Activated naive CD4-positive, alpha-beta T cell treated with anti-CD3 and anti-CD28 coated beads, Interleukin-2, amount 50 U/mL, for 24 hours (primary cell): ENCODE results near the gene SDK1.

Source experiments
- H3K27ac Mint-ChIP-seq: one replicate; pipeline ENCODE4 v1.8.0; 2021; ENCODE audit warnings: mild to moderate bottlenecking, mixed read lengths
- H3K27me3 Mint-ChIP-seq: one replicate; pipeline ENCODE4 v1.8.0; 2021; ENCODE audit warnings: mixed read lengths
- H3K36me3 Mint-ChIP-seq: one replicate; pipeline ENCODE4 v1.8.0; 2021; ENCODE audit warnings: mixed read lengths
- H3K4me1 Mint-ChIP-seq: one replicate; pipeline ENCODE4 v1.8.0; 2021; ENCODE audit warnings: mixed read lengths
- H3K4me3 Mint-ChIP-seq: one replicate; pipeline ENCODE4 v1.8.0; 2021; ENCODE audit warnings: mild to moderate bottlenecking, mixed read lengths
- H3K9me3 Mint-ChIP-seq: one replicate; pipeline ENCODE4 v1.8.0; 2021; ENCODE audit warnings: mixed read lengths

Gene SDK1

DNA sequence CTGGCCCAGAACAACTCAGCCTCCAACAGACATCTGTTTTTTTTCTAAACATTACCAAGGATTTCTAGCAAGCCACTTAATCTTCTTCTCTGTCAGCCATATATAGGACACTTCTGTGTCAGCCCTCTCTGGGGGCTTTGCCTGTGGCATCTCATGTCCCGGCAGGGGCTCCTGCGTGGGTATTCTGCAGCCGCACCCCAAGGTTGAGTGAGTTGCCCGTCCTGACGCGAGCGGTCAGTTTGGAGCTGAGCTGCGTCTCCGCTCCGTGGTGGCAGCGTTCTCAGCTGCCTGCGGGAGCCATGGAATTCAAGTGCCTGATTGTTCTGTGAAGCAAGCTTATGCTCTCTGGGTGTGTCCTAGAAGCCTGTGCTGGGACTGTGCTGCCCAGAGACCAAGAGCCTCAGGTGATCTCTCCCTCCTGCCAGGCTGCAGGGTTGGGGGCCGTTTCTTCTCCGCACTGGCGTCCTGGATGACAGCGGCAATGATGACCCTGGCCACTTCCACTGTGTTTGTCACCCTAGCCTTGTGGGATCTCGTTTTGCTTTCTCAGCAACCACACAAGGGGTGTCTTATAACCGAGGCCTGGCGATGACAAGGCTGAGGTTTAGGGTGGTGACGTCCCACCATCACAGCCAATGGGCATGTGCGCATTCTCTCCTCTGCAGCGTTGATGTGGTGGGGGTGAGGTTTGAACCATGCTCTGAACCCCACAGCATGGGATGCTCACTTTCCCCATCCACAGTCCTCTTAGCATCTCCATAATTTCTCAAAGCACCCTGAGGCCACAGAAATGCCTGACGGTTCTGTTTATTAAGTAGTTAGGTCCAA, 768.4 kb downstream of the SDK1 start:
- Mint-ChIP-seq H3K36me3 (no peaks in the 10 kb centered on the region), H3K27me3 (no peaks in the 10 kb centered on the region), H3K4me3 (no peak overlapping the region), H3K27ac (no peak overlapping the region), H3K4me1 (peaks cover 9% of the 10 kb centered on the region), H3K9me3 (no peaks in the 10 kb centered on the region)

- no peaks in the 10 kb centered on the region for H3K36me3 Mint-ChIP-seq
- H3K27ac Mint-ChIP-seq = no peak overlapping the region
- no peaks in the 10 kb centered on the region for H3K9me3 Mint-ChIP-seq
- peaks cover 2% of the 10 kb centered on the region for H3K4me1 Mint-ChIP-seq
- no peak overlapping the region for H3K4me3 Mint-ChIP-seq
- no peaks in the 10 kb centered on the region for H3K27me3 Mint-ChIP-seq
Observed at GRCh38 chr7:4070214-4070613, 769.2 kb downstream of the SDK1 start.

GRCh38 chr7:4071370-4072058, 770.5 kb downstream of the SDK1 start:
- H3K9me3 Mint-ChIP-seq = no peaks in the 10 kb centered on the region
- H3K4me3 Mint-ChIP-seq = no peak overlapping the region
- H3K36me3 Mint-ChIP-seq = no peaks in the 10 kb centered on the region
- H3K27me3 Mint-ChIP-seq = no peaks in the 10 kb centered on the region
- no peak overlapping the region for H3K27ac Mint-ChIP-seq
- no peaks in the 10 kb centered on the region for H3K4me1 Mint-ChIP-seq

DNA sequence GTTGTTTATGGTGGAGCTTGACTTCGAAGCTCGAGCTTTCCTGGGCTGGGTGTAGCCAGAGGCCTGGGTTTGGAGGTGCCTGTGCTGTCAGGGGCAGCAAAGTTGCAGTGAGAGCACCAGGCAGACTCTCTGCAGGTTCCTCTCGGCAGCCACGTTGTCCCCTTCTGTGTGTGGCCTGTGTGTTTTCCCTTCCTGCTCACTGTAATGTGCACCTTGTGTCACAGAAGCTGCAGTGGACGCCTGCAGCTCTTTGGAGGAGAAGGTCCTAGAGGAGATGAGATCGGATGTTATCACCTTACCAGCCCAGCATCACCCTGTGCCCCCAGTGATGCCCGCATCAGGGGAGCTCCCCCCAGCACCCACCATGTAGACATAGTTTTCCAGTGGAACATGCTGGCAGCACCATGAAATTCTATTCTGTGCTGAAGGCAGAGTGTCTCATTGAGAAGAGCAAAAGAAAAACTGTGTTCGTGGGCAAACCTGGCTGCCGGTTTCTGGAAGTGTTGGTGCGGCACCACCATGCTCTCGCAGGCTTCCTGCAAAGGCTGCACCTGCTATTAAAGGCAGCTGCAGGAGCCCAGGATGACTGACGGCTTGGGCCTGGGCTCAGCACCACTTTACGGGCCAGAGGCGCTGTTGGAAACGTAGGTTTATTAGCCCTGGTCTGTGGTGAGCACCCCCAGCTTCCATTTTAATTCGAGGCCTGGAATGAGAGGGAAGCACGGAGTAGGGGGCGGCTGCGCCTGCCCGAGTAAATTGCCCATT, 771.3 kb downstream of the SDK1 start:
- H3K27ac Mint-ChIP-seq = no peak overlapping the region
- no peaks in the 10 kb centered on the region for H3K9me3 Mint-ChIP-seq
- H3K4me1 Mint-ChIP-seq = no peaks in the 10 kb centered on the region
- no peaks in the 10 kb centered on the region for H3K27me3 Mint-ChIP-seq
- H3K36me3 Mint-ChIP-seq = no peaks in the 10 kb centered on the region
- no peak overlapping the region for H3K4me3 Mint-ChIP-seq

GRCh38 chr7:4073052-4073451, 772.0 kb downstream of the SDK1 start:
- H3K36me3 Mint-ChIP-seq = no peaks in the 10 kb centered on the region
- no peaks in the 10 kb centered on the region for H3K9me3 Mint-ChIP-seq
- H3K27me3 Mint-ChIP-seq = no peaks in the 10 kb centered on the region
- no peak overlapping the region for H3K27ac Mint-ChIP-seq
- H3K4me1 Mint-ChIP-seq = no peaks in the 10 kb centered on the region
- no peak overlapping the region for H3K4me3 Mint-ChIP-seq

GRCh38 chr7:4073750-4074149, 772.7 kb downstream of the SDK1 start:
- Mint-ChIP-seq H3K4me1 (no peaks in the 10 kb centered on the region), H3K4me3 (no peak overlapping the region), H3K27me3 (no peaks in the 10 kb centered on the region), H3K9me3 (no peaks in the 10 kb centered on the region), H3K36me3 (no peaks in the 10 kb centered on the region), H3K27ac (no peak overlapping the region)

- no peaks in the 10 kb centered on the region for H3K27me3 Mint-ChIP-seq
- H3K4me3 Mint-ChIP-seq = no peak overlapping the region
- no peaks in the 10 kb centered on the region for H3K4me1 Mint-ChIP-seq
- H3K36me3 Mint-ChIP-seq = no peaks in the 10 kb centered on the region
- no peak overlapping the region for H3K27ac Mint-ChIP-seq
- no peaks in the 10 kb centered on the region for H3K9me3 Mint-ChIP-seq
Observed at GRCh38 chr7:4074407-4074806, 773.4 kb downstream of the SDK1 start.

- Mint-ChIP-seq H3K9me3 (no peaks in the 10 kb centered on the region), H3K27ac (no peak overlapping the region), H3K4me3 (no peak overlapping the region), H3K36me3 (no peaks in the 10 kb centered on the region), H3K27me3 (no peaks in the 10 kb centered on the region), H3K4me1 (no peaks in the 10 kb centered on the region)
Observed at GRCh38 chr7:4074994-4075393, 773.9 kb downstream of the SDK1 start.

GRCh38 chr7:4076701-4077294, 775.7 kb downstream of the SDK1 start:
- no peak overlapping the region for H3K27ac Mint-ChIP-seq
- H3K4me3 Mint-ChIP-seq = no peak overlapping the region
- H3K9me3 Mint-ChIP-seq = no peaks in the 10 kb centered on the region
- no peaks in the 10 kb centered on the region for H3K27me3 Mint-ChIP-seq
- no peaks in the 10 kb centered on the region for H3K4me1 Mint-ChIP-seq
- no peaks in the 10 kb centered on the region for H3K36me3 Mint-ChIP-seq

DNA sequence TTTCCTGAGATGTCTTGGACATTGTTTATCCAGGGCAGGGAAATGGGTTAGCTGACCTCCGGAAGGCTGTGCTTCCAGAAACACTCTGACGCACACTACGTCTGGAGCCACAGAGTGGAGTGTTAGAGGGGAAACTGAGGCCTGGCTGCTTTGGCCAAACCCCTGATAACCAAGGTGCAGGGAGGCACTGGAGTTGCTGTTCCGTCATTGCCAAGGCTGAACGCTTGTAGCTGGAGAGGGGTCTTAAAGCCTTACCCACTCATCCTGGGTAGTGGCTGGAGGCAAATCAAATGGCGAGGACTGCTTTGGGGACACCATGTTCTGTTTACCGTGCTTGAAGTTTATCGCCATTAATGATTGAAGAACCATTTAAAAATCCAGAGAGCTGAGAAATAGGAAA, 776.9 kb downstream of the SDK1 start:
- H3K36me3 Mint-ChIP-seq = no peaks in the 10 kb centered on the region
- H3K4me3 Mint-ChIP-seq = no peak overlapping the region
- no peaks in the 10 kb centered on the region for H3K9me3 Mint-ChIP-seq
- no peaks in the 10 kb centered on the region for H3K27me3 Mint-ChIP-seq
- H3K4me1 Mint-ChIP-seq = no peaks in the 10 kb centered on the region
- H3K27ac Mint-ChIP-seq = no peak overlapping the region

- no peaks in the 10 kb centered on the region for H3K36me3 Mint-ChIP-seq
- H3K4me3 Mint-ChIP-seq = no peak overlapping the region
- H3K27ac Mint-ChIP-seq = no peak overlapping the region
- H3K4me1 Mint-ChIP-seq = no peaks in the 10 kb centered on the region
- no peaks in the 10 kb centered on the region for H3K27me3 Mint-ChIP-seq
- no peaks in the 10 kb centered on the region for H3K9me3 Mint-ChIP-seq
Observed at GRCh38 chr7:4078580-4078979, 777.5 kb downstream of the SDK1 start.

- Mint-ChIP-seq H3K4me1 (no peaks in the 10 kb centered on the region), H3K27ac (no peak overlapping the region), H3K9me3 (no peaks in the 10 kb centered on the region), H3K36me3 (no peaks in the 10 kb centered on the region), H3K4me3 (no peak overlapping the region), H3K27me3 (no peaks in the 10 kb centered on the region)
Observed at GRCh38 chr7:4079366-4079765, 778.3 kb downstream of the SDK1 start.

DNA sequence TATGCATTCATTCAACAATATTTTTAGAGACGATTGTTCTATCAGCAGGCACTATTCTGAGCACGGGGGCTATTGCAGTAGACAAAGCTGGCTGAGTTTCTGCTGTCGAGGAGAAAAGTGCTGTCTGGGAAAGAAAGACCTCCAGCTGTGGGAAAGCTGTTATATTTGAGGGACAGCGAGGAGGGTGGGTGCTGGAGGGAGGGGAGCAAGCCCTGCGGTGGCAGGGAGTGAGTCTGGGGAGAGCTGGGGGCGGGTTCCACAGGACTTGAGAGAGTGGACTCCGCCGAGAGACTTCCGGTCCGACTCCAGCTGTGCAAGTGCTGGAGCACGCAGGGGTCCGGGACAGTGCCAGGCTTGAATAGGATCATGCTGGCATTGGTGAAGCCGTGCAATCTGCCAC, 778.9 kb downstream of the SDK1 start:
- Mint-ChIP-seq H3K4me3 (no peak overlapping the region), H3K9me3 (no peaks in the 10 kb centered on the region), H3K27ac (no peak overlapping the region)

GRCh38 chr7:4080954-4081353, 779.9 kb downstream of the SDK1 start:
- Mint-ChIP-seq H3K27me3 (no peaks in the 10 kb centered on the region), H3K36me3 (no peaks in the 10 kb centered on the region), H3K4me3 (no peak overlapping the region), H3K4me1 (peaks cover 3% of the 10 kb centered on the region), H3K27ac (no peak overlapping the region), H3K9me3 (no peaks in the 10 kb centered on the region)

More for the DNA sequence above, 778.9 kb downstream of the SDK1 start:
- no peaks in the 10 kb centered on the region for H3K27me3 Mint-ChIP-seq
- H3K4me1 Mint-ChIP-seq = no peaks in the 10 kb centered on the region
- no peaks in the 10 kb centered on the region for H3K36me3 Mint-ChIP-seq

- peaks cover 10% of the 10 kb centered on the region for H3K4me1 Mint-ChIP-seq
- H3K4me3 Mint-ChIP-seq = no peak overlapping the region
- H3K27me3 Mint-ChIP-seq = no peaks in the 10 kb centered on the region
- peak overlapping the region; percentile 51 for H3K27ac Mint-ChIP-seq
- H3K36me3 Mint-ChIP-seq = no peaks in the 10 kb centered on the region
- H3K9me3 Mint-ChIP-seq = no peaks in the 10 kb centered on the region
Observed at GRCh38 chr7:4083513-4083912, 782.5 kb downstream of the SDK1 start.

DNA sequence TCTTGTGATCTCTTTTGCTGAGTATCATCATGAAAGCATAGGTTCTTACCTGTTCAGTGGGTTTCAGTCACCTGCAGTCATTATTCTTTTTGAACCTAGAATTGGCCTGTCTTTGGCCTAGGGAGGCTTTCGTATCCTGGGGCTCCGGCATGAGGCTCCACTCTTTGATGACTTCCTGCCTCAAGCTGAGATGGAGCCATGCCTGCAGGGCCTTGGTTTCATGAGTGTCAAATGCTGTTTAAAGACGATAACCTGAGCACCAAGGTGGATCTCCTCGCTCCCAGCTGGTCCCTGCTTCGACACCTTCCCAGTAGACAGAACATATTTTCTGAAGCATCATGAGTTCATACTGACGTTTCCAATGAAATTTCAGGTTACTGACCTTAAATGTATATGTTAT, 783.2 kb downstream of the SDK1 start:
- Mint-ChIP-seq H3K4me3 (no peak overlapping the region), H3K4me1 (peaks cover 10% of the 10 kb centered on the region), H3K9me3 (no peaks in the 10 kb centered on the region), H3K27ac (no peak overlapping the region), H3K27me3 (no peaks in the 10 kb centered on the region), H3K36me3 (no peaks in the 10 kb centered on the region)
